ENCODE measurements around the gene RANBP1. TPM values are rescaled to one million over a fixed set of nuclear protein-coding genes. Genes with fewer than 3 reads are reported as not detected.

The RANBP1 gene
- total RNA-seq, 1 experiment from 2014 or later, result 522 TPM

DNA sequence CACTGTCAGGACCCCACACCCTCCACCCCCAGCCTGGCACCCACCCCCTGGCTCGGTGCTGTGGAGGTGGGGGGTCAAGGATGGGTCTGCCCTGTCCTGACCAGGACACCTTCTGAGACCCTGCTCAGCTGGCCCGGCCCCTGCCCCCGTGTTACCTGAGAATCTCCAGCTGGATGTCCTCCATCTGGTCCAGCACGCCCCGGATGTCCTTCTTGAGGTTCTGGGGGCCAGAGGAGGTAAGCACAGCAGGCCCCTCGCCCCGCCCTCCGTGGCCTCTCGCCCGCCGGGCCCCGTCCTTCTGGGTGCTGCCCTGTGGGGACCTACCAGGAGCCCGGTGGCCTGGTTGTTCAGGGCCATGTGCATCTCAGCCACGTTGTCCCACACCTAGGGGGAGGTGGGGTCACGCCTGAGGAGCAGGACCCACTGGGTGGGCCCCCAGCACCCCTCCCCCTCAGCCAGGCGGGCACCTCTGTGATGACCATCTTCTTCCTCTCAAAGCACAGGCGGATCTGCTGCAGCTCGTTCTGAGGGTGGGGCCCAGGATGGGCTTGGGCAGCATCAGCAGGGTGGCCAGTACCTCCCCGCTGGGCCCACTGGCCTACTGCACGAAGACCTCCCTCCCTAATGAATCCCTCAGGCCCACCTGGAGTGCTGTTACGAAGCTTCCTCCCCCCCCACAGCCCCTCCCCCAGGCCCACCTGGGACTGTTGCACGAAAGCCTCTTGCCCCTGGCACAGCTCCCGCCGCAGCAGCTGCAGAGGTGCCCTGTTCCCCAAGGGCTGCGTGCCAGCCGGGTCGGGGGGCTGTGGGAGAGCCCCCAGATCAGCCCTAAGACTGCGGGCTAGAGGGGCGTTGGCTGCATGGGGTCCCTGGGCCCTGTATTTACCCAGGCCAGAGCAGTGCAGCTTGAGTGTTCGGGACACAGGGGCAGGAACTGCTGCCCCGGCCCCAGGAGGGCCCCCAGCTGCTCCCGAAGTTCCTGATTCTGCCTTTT is 33.6 kb downstream of the RANBP1 start:
- H3K4me3 Mint-ChIP-seq, result no peak overlapping the region
- no peak overlapping the region for H3K27ac ChIP-seq (ENCODE audit: insufficient read length, low read depth, low read length)
- no peaks in the 10 kb centered on the region; a peak in 1 of 5 replicates for H3K9me3 Mint-ChIP-seq

More for the DNA sequence above, 33.6 kb downstream of the RANBP1 start:
- Histone ChIP-seq H2BK5ac (ENCODE audit: insufficient read length, low read length) (no peak overlapping the region), H3K9ac (ENCODE audit: extremely low read depth, insufficient read length, low read length) (no peak overlapping the region), H2AK5ac (ENCODE audit: insufficient read length, low read length) (no peak overlapping the region), H3K4me1 (ENCODE audit: insufficient read depth, low read length) (no peaks in the 10 kb centered on the region), H4K8ac (replicated peaks; ENCODE audit: insufficient read length, low read depth, low read length) (no peak overlapping the region), H2BK12ac (ENCODE audit: insufficient read length, low read depth, low read length) (no peak overlapping the region), H4K91ac (ENCODE audit: insufficient read length, low read depth, low read length) (no peak overlapping the region), H4K20me1 (ENCODE audit: control insufficient read depth, insufficient read depth, insufficient read length) (no peaks in the 10 kb centered on the region), H2AFZ (ENCODE audit: low read length) (no peak overlapping the region), H3K4ac (ENCODE audit: low read depth, low read length) (no peak overlapping the region), H3K23ac (ENCODE audit: insufficient read length, low read depth, low read length) (no peak overlapping the region), H2BK120ac (ENCODE audit: low read depth, low read length, poor library complexity, severe bottlenecking) (no peak overlapping the region), H2BK15ac (ENCODE audit: low read depth, low read length) (no peak overlapping the region), H3K18ac (ENCODE audit: insufficient read length, low read depth, low read length) (no peak overlapping the region), H3T11ph (ENCODE audit: low read length) (no peak overlapping the region), H3K79me1 (ENCODE audit: insufficient read depth, low read depth, low read length, poor library complexity, severe bottlenecking) (no peaks in the 10 kb centered on the region), H3K56ac (ENCODE audit: insufficient read length, low read depth, low read length) (no peak overlapping the region), H3K14ac (ENCODE audit: insufficient read depth, low read length) (no peak overlapping the region), H2BK20ac (ENCODE audit: low read depth, low read length, poor library complexity, severe bottlenecking) (no peak overlapping the region), H3K79me2 (ENCODE audit: insufficient read depth, low read length) (no peaks in the 10 kb centered on the region), H4K5ac (ENCODE audit: insufficient read length, low read depth, low read length) (no peak overlapping the region), H3K27me3 (ENCODE audit: insufficient read depth, low read length) (no peaks in the 10 kb centered on the region), H3K4me2 (ENCODE audit: insufficient read depth, insufficient read length, low read length) (no peak overlapping the region), H3K23me2 (ENCODE audit: insufficient read length, low read depth, low read length, poor library complexity, severe bottlenecking) (peaks cover 5% of the 10 kb centered on the region), H3K9me3 (ENCODE audit: control insufficient read depth, low read depth, low read length) (no peaks in the 10 kb centered on the region)
- Mint-ChIP-seq H3K36me3 (ENCODE audit: insufficient read depth in 1 of 3, low read depth in 3 of 3) (no peaks in the 10 kb centered on the region; a peak in 1 of 7 replicates), H3K27ac (no peak overlapping the region), H3K4me1 (peaks cover 3 to 5% of the 10 kb centered on the region in 2 experiments; a peak in 3 of 4 replicates), H3K27me3 (ENCODE audit: low read depth) (no peaks in the 10 kb centered on the region)
- TF ChIP-seq, protein P1, sequence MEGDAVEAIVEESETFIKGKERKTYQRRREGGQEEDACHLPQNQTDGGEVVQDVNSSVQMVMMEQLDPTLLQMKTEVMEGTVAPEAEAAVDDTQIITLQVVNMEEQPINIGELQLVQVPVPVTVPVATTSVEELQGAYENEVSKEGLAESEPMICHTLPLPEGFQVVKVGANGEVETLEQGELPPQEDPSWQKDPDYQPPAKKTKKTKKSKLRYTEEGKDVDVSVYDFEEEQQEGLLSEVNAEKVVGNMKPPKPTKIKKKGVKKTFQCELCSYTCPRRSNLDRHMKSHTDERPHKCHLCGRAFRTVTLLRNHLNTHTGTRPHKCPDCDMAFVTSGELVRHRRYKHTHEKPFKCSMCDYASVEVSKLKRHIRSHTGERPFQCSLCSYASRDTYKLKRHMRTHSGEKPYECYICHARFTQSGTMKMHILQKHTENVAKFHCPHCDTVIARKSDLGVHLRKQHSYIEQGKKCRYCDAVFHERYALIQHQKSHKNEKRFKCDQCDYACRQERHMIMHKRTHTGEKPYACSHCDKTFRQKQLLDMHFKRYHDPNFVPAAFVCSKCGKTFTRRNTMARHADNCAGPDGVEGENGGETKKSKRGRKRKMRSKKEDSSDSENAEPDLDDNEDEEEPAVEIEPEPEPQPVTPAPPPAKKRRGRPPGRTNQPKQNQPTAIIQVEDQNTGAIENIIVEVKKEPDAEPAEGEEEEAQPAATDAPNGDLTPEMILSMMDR (conservative IDR thresholded peaks at IDR 0.05), result no peak
- DNase-seq, result no peak
- no CpG with 5 or more reads among the region's 32 CpGs for WGBS (ENCODE audit: extremely low coverage, insufficient read length, low lambda C conversion rate)

Data from H9 (cell line).